Natural killer cell (primary cell): ENCODE measurements around the gene AARS2. TPM values are rescaled to one million over a fixed set of nuclear protein-coding genes. Genes with fewer than 3 reads are reported as not detected.
A peak's percentile ranks its signal among the peaks of the same experiment; 100 is the strongest.

Experiments
- ATAC-seq, 3 donors: fragments of 150-1000 bp in 2 of 3; fragments of 200-7000 bp in 1 of 3; cut with Tn5 transposase; 1 replicate in 1 of 3; 2 replicates in 2 of 3; pipeline ENCODE4 v1.10.0; 2021; ENCODE audit warnings: mild to moderate bottlenecking in 2 of 3, moderate library complexity in 2 of 3
- DNase-seq, 2 donors: peaks; one replicate each; pipeline versions ENCODE4 v3.0.0 to v3.0.0-alpha.2; 2013 to 2021; ENCODE audit warnings: mixed read lengths in 1 of 2
- H3K27ac ChIP-seq: one replicate; pipeline ENCODE4 v1.5.1; 2013; ENCODE audit warnings: mild to moderate bottlenecking, low read length
- H3K27me3 ChIP-seq: one replicate; pipeline ENCODE4 v1.6.1; 2013; ENCODE audit warnings: low read length; ENCODE audit not compliant: control insufficient read depth, insufficient read depth
- H3K36me3 ChIP-seq: one replicate; pipeline ENCODE4 v1.6.1; 2013; ENCODE audit warnings: low read length; ENCODE audit not compliant: control insufficient read depth, insufficient read depth
- H3K4me1 ChIP-seq: one replicate; pipeline ENCODE4 v1.6.1; 2013; ENCODE audit warnings: low read length; ENCODE audit not compliant: control insufficient read depth, insufficient read depth
- H3K4me3 ChIP-seq: one replicate; pipeline ENCODE4 v1.5.1; 2013; ENCODE audit warnings: low read length
- H3K9me3 ChIP-seq: one replicate; pipeline ENCODE4 v1.6.1; 2013; ENCODE audit warnings: low read length; ENCODE audit not compliant: control insufficient read depth, insufficient read depth
- H3K27ac Mint-ChIP-seq, 2 donors: one replicate each; pipeline ENCODE4 v1.8.0; 2022; ENCODE audit warnings: mild to moderate bottlenecking in 2 of 2, mixed read lengths in 2 of 2, moderate library complexity in 1 of 2
- H3K27me3 Mint-ChIP-seq, 2 donors: one replicate each; pipeline ENCODE4 v1.8.0; 2022; ENCODE audit warnings: low read depth in 2 of 2, mixed read lengths in 2 of 2
- H3K36me3 Mint-ChIP-seq: one replicate; pipeline ENCODE4 v1.8.0; 2022; ENCODE audit warnings: mixed read lengths
- H3K4me1 Mint-ChIP-seq, 2 donors: one replicate each; pipeline ENCODE4 v1.8.0; 2022; ENCODE audit warnings: mixed read lengths in 2 of 2
- H3K4me3 Mint-ChIP-seq: one replicate; pipeline ENCODE4 v1.8.0; 2022; ENCODE audit warnings: mild to moderate bottlenecking, moderate library complexity, mixed read lengths
- H3K9me3 Mint-ChIP-seq, 2 donors: one replicate each; pipeline ENCODE4 v1.8.0; 2022; ENCODE audit warnings: mixed read lengths in 2 of 2
- WGBS: methylation state at CpG from one replicate; pipeline ENCODE4 v1.1.7; 2013; ENCODE audit warnings: missing lambda C conversion rate; ENCODE audit not compliant: insufficient coverage; 5-methylcytosine and 5-hydroxymethylcytosine counted together
- intact Hi-C: fragments of 100-400 bp; cut with micrococcal nuclease; formaldehyde crosslinking; loops from one replicate; pipeline ENCODE4 v1.14.2; 2022
- total RNA-seq, 4 donors: library from RNA; stranded (reverse); fragments of 120-200 nt in 1 of 4; gene quantifications; one replicate each; pipeline versions ENCODE4 v1.2.3 to v1.2.4, GENCODE V29; 2013 to 2022
- TF ChIP-seq, protein P1 (sequence below): fragments of 200-600 bp; IDR thresholded peaks from one replicate; pipeline ENCODE4 v1.8.0; 2022; ENCODE audit warnings: antibody characterized with exemption

AARS2 gene
- total RNA-seq, 3 donors from 2014 or later (not counting 1 experiment from before 2014, with no cell fraction given): 14.1 to 17.2 (median 14.2) TPM

DNA sequence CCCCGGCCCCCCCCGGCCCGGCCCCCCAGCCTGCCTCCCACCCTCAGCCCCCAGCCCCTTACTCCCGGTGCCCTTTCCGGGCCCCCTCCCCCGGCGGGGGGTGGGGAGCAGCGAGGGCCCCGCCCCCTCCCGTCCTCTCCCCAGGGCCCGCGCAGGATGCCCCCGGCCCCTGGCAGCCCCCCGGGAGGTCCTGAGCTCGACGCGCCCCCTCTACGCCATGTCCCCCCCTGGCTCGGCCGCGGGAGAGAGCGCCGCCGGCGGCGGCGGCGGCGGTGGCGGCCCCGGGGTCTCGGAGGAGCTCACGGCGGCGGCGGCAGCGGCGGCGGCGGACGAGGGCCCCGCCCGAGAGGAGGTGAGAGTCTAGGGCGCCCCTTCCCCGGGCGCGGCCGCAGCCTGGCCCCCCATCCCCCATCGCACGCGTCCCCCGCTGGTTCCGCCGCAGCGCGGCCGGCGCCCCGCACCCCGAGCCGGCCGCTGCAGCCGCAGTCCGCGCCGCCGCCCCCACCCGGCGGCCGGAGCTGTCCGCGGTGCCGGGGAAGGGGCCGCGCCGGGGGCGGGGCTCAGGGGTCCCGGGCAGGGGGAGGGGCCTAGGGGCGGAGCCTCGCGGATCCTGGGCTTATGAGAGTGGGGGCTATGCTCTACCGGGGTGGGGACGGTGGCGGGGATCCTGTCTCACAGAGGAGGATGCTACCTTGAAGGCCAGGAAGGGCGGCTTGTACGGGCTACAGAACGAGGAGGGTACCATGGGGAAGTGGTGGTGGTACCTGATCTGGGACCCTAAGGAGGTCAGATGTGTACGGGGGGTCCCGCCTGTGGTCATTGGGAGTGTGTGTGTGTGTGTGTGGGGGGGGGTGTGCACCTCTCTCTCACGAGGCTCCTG lies 42.4 kb downstream of the AARS2 start:
- Histone ChIP-seq H3K27ac (no peak overlapping the region), H3K4me3 (no peak overlapping the region), H3K4me1 (peaks cover 20% of the 10 kb centered on the region), H3K27me3 (peaks cover 37% of the 10 kb centered on the region), H3K36me3 (no peaks in the 10 kb centered on the region), H3K9me3 (no peaks in the 10 kb centered on the region)
- no peaks in the 10 kb centered on the region for H3K9me3 Mint-ChIP-seq
- 2% methylated on average over 83 of the region's 90 CpGs for WGBS
- DNase-seq (peak in 1 of 2 donors; percentile 39), ATAC-seq (peak in 1 of 3 donors; percentile 30)
- TF ChIP-seq, protein P1, sequence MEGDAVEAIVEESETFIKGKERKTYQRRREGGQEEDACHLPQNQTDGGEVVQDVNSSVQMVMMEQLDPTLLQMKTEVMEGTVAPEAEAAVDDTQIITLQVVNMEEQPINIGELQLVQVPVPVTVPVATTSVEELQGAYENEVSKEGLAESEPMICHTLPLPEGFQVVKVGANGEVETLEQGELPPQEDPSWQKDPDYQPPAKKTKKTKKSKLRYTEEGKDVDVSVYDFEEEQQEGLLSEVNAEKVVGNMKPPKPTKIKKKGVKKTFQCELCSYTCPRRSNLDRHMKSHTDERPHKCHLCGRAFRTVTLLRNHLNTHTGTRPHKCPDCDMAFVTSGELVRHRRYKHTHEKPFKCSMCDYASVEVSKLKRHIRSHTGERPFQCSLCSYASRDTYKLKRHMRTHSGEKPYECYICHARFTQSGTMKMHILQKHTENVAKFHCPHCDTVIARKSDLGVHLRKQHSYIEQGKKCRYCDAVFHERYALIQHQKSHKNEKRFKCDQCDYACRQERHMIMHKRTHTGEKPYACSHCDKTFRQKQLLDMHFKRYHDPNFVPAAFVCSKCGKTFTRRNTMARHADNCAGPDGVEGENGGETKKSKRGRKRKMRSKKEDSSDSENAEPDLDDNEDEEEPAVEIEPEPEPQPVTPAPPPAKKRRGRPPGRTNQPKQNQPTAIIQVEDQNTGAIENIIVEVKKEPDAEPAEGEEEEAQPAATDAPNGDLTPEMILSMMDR: no peak
- H3K4me3 Mint-ChIP-seq: peak overlapping the region; percentile 69
- peaks cover 45 to 47% of the 10 kb centered on the region in 2 donors for H3K27me3 Mint-ChIP-seq
- no peaks in the 10 kb centered on the region for H3K36me3 Mint-ChIP-seq
- H3K27ac Mint-ChIP-seq: no peak overlapping the region
- intact Hi-C loops: no loop called here
- peaks cover 0 to 25% of the 10 kb centered on the region in 2 donors for H3K4me1 Mint-ChIP-seq

DNA sequence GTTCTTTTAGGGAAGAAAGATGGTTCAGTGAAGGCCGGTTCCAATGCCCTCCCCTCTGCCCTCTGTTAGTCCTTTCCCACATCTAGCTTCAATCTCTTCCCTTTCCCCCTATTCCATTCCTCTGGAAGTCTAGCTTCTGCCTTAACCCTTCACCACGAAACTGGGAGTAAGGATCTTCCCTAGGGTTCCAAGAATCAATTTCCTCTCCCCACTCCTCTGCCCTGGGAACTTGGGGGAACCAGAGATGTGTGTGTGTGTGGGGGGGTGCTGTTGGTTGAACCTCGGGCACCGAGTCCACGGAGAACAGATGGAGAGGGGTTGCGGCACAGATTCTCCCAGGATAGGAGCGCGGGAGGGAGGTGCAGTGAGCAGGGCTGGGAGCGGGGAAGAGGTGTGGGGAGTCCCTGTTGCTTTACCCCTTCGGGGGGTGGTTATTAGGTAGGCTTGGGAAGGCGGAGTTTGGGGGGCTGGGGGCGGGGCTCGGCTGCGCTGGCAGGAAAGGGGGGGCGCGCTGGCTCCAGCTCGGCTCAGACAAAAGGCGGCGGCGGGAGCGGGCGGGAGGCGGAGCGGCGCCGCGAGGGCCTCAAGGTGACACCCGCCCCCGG lies 43.1 kb downstream of the AARS2 start, which contains the start of gene TMEM151B:
Gene TMEM151B (plus strand): TSS at position 530 of the 605 bp plus-strand sequence. CDS start 293 bp downstream, outside the sequence.
- H3K27ac Mint-ChIP-seq: peak within 1 kb of the TSS in 1 of 2 donors; percentile 20
- no peaks in the 10 kb centered on the region for H3K9me3 Mint-ChIP-seq

DNA sequence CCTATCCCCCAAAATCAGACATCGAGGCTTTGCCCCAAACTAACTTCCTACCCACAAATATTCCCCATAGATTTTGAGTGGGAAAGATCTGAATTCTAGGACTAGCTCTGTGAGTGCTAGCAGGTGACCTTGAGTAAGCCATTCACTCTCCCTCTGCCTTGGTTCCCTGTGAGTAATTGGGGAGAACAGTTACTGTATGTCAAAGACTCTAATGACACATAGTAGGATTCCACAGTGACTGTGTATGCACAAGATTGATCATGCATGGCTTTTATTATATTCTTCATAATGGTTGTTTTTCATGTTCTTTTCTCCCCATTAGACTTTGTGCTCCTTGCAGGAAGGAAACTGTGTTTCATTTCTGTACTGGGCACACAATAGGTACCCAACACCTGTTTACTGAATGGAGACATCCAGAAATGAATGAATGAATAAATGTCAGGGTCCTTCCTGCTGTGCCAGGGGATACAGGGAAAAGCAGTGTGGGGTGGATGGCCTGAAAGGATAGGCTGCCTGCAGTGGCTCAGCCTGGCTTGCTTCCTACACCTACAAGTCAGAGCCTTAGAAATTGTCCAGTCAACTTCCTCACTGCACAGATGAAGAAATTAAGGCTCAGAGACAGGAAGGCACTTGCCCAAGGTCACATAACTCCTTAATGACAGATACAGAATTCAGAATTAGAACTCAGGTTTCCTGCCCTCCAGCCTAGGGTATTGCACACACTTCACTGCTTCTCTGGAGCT lies 43.8 kb downstream of the AARS2 start:
- Mint-ChIP-seq H3K36me3 (no peaks in the 10 kb centered on the region), H3K4me1 (peaks cover 6 to 30% of the 10 kb centered on the region in 2 donors), H3K27ac (peak overlapping the region in 1 of 2 donors; percentile 20), H3K27me3 (peaks cover 40 to 42% of the 10 kb centered on the region in 2 donors), H3K9me3 (no peaks in the 10 kb centered on the region), H3K4me3 (peak overlapping the region; percentile 67)
- no peak overlapping the region for H3K27ac ChIP-seq
- intact Hi-C loops: loop anchor here (2.0 kb wide), 1 partner anchor 69 kb away; no protein-coding TSS in a partner anchor
- DNase-seq: peak in 1 of 2 donors; percentile 31
- H3K9me3 ChIP-seq: no peaks in the 10 kb centered on the region
- no peak overlapping the region for H3K4me3 ChIP-seq
- TF ChIP-seq, protein P1: no peak
- no peak for ATAC-seq
- H3K36me3 ChIP-seq: no peaks in the 10 kb centered on the region
- no CpG with 5 or more reads among the region's 1 CpG for WGBS
- peaks cover 26% of the 10 kb centered on the region for H3K4me1 ChIP-seq
- peaks cover 36% of the 10 kb centered on the region for H3K27me3 ChIP-seq

More for the DNA sequence above, 43.1 kb downstream of the AARS2 start, which contains the start of gene TMEM151B:
- intact Hi-C loops: loop anchor here (2.0 kb wide), 1 partner anchor 69 kb away; no protein-coding TSS in a partner anchor
- no peak within 1 kb of the TSS for H3K27ac ChIP-seq
- no peaks in the 10 kb centered on the region for H3K36me3 ChIP-seq
- H3K4me3 ChIP-seq: no peak within 1 kb of the TSS
- DNase-seq (peak in 1 of 2 donors; percentile 55), ATAC-seq (no peak)
- peak within 1 kb of the TSS; percentile 69 for H3K4me3 Mint-ChIP-seq
- 11% methylated on average over 28 of the region's 29 CpGs for WGBS
- H3K4me1 Mint-ChIP-seq: peaks cover 0 to 27% of the 10 kb centered on the region in 2 donors
- peaks cover 37% of the 10 kb centered on the region for H3K27me3 ChIP-seq
- TF ChIP-seq, protein P1: no peak
- H3K9me3 ChIP-seq: no peaks in the 10 kb centered on the region
- H3K36me3 Mint-ChIP-seq: no peaks in the 10 kb centered on the region
- peaks cover 19% of the 10 kb centered on the region for H3K4me1 ChIP-seq
- peaks cover 45 to 47% of the 10 kb centered on the region in 2 donors for H3K27me3 Mint-ChIP-seq
